Activated T-cell treated with anti-CD3 and anti-CD28 coated beads for 48 hours (primary cell): Measurements from ENCODE around the gene PINK1.

Source experiments
- DNase-seq: peaks from one replicate; pipeline ENCODE4 v3.0.0-alpha.2; 2020; ENCODE audit warnings: low read depth

The PINK1 gene

GRCh38 chr1:20680269-20680668, 47.0 kb downstream of the PINK1 start:
- no peak for DNase-seq

- DNase-seq: no peak
Measured at GRCh38 chr1:20681999-20682398, 48.7 kb downstream of the PINK1 start.

- no peak for DNase-seq
Measured at GRCh38 chr1:20682571-20683236, 49.4 kb downstream of the PINK1 start.

- no peak for DNase-seq
Measured at GRCh38 chr1:20683614-20684013, 50.4 kb downstream of the PINK1 start.

- no peak for DNase-seq
Measured at GRCh38 chr1:20684050-20684620, 50.9 kb downstream of the PINK1 start.

- DNase-seq: no peak
Measured at GRCh38 chr1:20684651-20685050, 51.4 kb downstream of the PINK1 start.

GRCh38 chr1:20685099-20685662, 51.9 kb downstream of the PINK1 start:
- no peak for DNase-seq

GRCh38 chr1:20685741-20686140, 52.5 kb downstream of the PINK1 start:
- DNase-seq: no peak

GRCh38 chr1:20686883-20687725, 53.8 kb downstream of the PINK1 start:
- no peak for DNase-seq

GRCh38 chr1:20689645-20690056, 56.4 kb downstream of the PINK1 start:
- no peak for DNase-seq

- no peak for DNase-seq
Measured at GRCh38 chr1:20691872-20692271, 58.6 kb downstream of the PINK1 start.

GRCh38 chr1:20693623-20694022, 60.4 kb downstream of the PINK1 start:
- DNase-seq: no peak

- no peak for DNase-seq
Measured at GRCh38 chr1:20695515-20695914, 62.3 kb downstream of the PINK1 start.

GRCh38 chr1:20696397-20697333, 63.4 kb downstream of the PINK1 start:
- DNase-seq: peak; percentile 66

- DNase-seq: no peak
Measured at GRCh38 chr1:20697563-20697962, 64.3 kb downstream of the PINK1 start.

- no peak for DNase-seq
Measured at GRCh38 chr1:20698195-20698910, 65.1 kb downstream of the PINK1 start.

- no peak for DNase-seq
Measured at GRCh38 chr1:20699558-20699957, 66.3 kb downstream of the PINK1 start.

- no peak for DNase-seq
Measured at GRCh38 chr1:20700636-20701215, 67.5 kb downstream of the PINK1 start.
